HG02981 (cell line): ENCODE data around the gene TMEM150B.

Experiments
- ATAC-seq: cut with Tn5 transposase; IDR thresholded peaks from one replicate; pipeline ENCODE4 v1.9.1; 2021; ENCODE audit warnings: mild to moderate bottlenecking, moderate library complexity; ENCODE audit not compliant: unreplicated experiment

TMEM150B gene, protein sequence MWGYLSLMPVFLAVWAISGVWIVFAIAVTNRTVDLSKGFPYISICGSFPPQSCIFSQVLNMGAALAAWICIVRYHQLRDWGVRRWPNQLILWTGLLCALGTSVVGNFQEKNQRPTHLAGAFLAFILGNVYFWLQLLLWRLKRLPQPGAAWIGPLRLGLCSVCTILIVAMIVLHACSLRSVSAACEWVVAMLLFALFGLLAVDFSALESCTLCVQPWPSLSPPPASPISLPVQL

DNA sequence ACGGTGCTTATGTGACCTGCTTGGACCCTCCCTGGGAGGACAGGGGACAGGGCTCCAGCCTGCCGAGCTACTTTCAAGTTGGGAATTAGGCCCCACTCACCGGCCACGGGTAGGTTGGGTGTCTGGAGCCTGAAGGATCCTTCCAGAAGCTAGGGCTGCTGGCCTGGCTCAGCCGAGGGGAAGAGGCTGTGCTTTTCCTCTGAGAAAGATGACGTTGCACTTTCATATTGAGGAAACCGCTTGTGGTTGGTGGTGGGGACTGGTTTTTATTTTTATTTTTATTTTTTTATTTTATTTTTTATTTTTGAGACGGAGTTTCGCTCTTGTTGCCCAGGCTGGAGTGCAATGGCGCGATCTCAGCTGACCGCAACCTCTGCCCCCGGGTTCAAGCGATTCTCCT lies at the start of gene TMEM150B:
TMEM150B (minus strand) TSS at position 170 of the 400 bp plus-strand sequence. CDS start 4,305 bp downstream, outside the sequence.
- ATAC-seq, result no peak

DNA sequence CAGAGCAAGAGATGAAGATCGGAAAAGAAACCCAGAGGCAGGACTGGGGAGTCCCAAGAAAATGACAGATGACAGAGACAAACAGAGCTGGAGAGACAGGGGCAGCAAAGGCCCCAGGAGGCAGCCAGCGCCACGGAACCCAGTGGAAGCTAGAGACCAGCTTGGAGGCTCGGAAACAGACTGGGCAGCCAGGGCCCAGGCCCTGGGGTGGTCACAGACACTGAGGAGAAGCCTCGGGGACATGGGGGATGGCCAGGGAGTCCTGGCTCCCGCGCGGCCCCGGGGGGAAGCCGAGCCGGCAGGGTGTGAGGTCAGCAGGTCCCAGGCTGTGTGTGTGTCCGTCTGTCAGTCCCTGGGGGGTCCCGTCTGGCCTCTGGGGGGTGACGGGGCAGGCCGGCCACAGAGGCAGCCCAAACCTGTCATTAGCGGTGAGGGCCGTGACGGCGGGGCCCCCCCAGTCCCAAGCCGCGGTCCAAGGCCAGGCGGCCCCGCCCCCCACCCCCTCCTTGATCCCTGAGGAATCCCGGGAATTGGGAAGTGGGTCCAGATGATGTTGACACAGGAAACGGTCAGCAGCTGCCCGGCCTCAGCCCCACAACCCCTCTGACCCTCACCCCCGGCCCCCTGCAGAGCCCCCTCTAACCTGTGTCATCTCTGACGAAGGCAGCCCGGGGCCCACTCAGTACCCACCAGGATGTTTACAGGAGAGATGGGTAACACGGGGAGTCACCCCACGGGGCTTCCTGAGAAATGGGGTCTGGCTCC lies 49.0 kb upstream of the TMEM150B start:
- no peak for ATAC-seq

DNA sequence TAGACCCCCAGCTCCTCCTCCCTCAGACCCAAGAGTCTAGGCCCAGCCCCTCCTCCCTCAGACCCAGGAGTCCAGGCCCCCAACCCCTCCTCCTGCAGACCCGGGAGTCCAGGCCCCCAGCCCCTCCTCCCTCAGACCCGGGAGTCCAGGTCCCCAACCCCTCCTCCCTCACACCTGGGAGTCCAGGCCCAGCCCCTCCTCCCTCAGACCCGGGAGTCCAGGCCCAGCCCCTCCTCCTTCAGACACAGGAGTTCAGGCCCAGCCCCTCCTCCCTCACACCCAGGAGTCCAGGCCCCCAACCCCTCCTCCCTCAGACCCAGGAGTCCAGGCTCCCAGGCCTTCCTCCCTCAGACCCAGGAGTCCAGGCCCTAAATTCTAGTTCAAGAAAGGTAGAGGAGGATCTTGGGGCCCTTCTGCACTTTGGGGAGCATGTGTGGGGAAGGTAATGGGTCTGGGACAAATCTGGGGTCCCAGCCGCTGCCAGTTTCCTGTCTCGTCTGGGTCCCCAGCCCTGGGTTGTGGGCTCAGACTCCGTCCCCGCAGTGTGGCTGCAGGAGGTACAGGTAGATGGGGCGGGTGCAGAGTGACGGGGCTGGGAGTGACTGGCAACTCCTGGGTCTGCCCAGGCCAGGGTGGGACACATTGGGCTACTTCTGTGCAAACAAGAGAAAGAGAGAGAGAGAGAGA lies 48.3 kb upstream of the TMEM150B start:
- no peak for ATAC-seq

DNA sequence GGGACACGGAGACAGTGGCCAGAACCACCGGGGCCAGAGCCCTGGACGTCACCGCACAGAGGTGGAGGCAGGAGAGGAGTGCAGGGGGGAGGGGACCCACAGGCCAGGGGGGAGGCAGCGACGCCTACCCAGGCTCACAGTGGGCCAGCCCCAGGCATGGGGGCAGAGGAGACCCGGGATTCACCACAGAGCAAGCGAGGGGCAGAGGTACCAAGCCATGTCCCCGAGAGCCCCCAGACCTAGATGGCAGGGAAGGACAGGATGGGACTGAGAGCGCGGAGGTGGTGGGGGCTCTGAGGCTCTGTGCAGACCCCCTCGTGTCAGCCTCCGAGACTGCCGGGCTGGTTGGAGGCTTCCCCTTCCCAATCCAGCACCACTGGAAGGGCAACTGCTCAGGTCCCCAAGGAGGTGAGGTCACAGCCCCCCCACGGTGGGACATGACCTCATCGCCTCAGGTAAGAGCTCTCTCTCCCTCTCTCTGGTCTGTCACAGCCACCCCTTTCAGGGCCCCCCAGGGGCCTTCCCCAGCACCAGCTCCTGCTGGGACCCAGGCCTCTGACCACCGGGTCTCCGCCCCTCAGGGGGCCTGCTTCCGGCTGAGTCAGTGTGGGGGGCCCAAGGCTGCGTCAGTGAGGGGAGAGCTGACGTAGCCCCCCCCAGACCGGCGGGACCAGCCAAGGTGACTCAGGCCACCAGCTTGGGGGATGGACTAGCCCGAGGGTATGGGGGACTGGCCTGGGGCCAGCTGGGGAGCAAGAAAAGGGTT lies 47.4 kb upstream of the TMEM150B start:
- no peak for ATAC-seq

DNA sequence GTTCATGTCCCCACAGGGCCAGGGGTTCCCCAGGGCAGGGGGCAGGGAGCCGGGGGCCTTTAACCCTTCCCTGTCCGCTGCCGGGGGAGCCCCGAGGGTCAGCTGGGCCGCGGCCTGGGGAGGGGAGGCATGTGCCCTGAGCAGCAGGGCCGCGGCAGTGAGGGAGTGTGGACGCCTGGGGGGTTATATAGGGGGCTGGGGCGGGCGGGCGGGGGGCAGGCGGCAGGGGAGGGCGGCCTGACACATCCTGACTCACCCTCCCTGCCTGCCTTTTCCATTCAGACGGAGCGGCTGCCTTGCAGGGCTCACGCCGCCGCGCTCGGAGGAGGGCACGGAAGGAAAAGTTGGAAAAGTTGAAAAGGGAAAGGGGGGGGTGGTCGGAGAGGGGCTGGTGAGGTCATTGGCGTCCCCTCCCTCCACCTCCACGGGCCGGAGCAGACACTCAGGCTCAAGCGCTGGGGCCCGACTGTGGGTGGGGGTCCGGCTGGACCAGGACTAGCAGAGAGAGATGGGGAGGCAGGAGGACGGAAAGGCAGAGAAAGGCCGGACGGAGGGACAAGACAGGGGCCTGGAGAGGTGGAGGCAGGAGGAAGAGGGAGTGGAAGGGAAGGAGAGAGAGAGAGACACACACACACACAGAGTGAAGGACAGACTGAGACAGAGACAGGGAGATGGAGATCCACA lies 45.3 kb upstream of the TMEM150B start, which contains the start of gene IL11:
IL11 (minus strand) TSS at position 159 of the 684 bp plus-strand sequence; CDS start at position 6, 153 bp downstream.
- no peak for ATAC-seq

DNA sequence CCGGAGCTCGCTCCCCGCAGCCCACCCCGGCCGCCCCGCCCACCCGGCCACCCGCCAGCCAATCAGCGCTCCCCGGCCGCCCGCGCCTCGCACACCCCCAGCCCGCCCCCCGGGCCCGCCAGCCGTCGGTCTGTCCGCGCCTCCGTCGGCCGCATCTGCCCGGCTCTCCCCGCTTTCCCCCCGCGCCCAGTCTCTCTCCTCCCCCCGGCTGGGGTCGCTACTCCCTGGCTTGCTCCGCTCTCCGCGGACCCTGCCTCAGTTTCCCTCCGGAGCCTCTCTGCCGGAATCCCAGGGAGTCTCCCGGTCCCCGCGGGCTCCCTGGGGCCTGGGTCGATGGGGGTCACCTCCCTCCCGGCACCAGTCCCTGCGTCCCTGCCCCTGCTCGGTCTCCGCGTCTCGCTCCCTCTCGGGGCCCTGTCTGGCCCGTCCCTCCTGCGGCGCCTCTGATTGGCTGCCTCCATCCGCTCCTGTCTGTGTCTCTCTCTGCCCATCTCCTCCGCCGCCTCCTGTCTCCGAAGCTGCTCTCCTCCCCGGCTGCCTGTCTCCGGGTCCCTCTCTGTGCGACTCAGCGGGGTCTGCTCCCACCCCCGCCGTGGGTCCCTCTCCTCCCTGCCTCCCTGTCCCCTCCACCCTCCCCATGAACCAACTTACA lies 44.6 kb upstream of the TMEM150B start:
- ATAC-seq, result no peak

DNA sequence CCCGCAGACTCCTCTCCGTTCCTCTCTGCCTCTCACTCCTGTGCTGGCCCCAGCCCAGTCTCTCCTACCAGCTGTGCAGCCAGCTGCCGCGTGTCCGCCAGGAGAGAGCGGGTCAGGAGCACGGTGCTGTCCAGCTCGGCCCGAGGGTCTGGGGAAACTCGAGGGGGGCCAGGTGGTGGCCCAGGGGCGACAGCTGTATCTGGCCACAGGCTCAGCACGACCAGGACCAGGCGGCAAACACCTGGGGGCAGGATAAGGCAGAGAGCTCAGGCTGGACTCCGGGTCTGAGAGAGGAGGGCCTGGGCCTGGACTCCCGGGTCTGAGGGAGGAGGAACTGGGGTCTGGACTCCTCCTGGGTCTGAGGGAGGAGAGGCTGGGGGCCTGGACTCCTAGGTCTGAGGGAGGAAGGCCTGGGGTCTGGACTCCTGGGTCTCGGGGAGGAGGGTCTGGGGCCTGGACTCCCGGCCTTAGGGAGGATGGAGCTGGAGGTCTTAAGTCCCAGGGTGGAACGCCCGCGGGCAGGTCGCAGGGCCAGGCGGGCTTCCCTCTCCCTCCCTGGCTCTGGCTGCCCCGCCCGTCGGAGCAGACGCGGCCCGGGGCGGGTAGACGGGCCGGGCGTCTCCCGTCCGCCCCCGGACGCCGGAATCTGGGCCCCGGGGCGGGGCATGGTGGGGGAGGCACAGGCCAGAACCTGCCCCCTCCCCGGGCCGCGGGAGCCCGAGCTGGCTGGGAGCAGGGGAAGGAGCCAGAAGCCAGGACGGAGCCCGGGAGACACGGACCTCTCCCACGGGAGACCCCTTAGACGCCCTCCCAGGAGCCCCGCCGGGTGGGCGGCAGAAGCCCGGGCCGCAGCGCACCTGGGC lies 43.8 kb upstream of the TMEM150B start:
- ATAC-seq, result no peak

DNA sequence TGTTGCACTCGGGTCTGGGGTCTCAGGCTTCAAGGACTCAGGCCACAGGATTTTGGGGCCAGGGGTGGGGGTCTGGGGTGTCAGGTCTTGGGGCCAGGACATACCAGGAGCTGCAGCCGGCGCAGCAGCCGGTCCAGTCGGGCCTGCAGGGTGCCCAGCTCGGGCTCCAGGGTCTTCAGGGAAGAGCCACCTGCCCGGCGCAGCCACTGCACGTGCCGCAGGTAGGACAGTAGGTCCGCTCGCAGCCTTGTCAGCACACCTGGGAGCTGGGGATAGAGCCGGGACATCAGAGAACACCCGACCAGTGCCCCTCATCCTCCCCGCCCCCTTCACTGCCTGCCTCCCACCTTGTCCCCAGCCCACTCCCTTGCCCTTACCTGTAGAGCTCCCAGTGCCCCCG lies 43.0 kb upstream of the TMEM150B start:
- no peak for ATAC-seq

DNA sequence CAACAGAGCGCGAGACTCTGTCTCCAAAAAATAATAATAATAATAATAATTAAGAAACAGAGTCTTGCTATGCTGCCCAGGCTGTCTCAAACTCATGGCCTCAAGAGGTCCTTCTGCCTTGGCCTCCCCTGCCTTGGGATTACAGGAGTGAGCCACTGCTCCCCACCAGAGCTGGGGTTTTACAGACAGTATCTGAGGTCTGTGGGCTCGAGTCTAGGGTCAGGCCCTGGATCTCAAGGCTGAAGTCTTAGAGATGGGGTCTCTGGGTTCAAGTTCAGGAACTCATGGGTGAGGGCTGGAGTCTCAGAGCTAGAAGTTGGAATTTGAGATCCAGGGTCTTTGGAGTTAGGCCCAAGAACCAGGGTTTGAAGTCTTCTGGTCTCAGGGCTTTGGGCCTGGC lies 41.6 kb upstream of the TMEM150B start:
- no peak for ATAC-seq

DNA sequence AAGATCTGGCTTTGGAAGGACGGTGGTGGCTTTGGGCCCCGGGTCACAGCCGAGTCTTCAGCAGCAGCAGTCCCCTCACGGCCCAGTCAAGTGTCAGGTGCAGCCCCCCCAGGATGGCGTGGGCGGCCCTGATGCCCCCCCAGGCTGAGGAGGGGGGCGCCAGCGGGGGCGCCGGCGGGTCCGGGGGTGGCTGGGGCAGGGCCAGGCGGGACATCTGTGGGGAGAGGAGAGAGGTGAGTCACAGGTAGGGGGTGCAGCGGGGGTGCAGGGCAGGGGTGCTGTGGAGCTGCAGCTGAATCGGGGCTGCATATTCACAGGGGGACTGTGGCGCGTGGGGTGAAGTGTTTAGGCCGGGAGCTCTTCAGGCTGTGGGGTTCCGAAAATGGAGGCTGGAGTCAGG lies 40.8 kb upstream of the TMEM150B start:
- ATAC-seq, result no peak

DNA sequence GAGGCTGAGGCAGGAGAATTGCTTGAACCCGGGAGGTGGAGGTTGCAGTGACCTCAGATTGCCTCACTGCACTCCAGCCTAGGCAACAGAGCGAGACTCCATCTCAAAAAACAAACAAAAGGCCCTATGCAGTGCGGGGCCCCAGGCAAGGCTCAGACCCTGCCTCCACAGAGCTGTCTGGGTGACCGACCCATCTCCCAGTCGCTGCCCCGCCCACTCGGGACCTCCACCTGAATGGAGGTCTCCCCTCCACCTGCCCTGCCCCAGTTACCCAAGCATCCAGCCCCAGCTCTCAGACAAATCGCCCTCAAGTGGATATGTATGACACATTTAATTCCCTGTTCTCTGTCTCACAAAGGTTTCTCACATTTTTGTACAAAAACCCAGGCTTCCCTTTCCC lies 40.1 kb upstream of the TMEM150B start:
- no peak for ATAC-seq

DNA sequence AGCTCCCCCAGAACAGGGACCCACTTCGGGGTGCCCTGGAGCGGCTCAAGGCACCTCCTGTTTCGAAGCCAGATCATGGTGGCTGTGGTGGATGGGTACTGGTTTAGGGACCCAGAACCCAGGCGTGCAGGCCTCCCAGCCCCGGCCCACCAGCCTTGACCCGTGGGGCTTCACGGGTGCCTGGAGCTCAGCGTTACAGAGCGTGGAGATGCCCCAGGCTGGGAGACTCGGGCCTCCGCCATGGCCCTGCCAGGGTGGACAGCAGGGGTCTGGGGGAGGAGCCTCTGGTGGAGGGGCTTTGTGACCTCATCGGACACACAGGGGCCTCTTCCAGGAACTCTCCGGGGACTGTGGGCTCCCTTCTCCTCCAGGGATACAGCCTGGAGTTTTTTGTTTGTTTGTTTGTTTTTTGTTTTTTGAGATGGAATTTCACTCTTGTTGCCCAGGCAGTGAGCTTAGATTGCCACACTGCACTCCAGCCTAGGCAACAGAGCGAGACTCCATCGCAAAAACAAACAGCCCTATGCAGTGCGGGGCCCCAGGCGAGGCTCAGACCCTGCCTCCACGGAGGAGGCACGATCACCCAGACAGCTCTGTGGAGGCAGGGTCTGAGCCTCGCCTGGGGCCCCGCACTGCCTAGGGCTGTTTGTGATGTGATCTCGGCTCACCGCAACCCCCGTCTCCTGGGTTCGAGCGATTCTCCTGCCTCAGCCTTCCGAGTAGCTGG lies 38.0 kb upstream of the TMEM150B start, which contains the start of gene GARIN5B:
GARIN5B (minus strand) TSS at position 271 of the 727 bp plus-strand sequence; CDS start at position 77, 194 bp downstream.
- ATAC-seq, result no peak

DNA sequence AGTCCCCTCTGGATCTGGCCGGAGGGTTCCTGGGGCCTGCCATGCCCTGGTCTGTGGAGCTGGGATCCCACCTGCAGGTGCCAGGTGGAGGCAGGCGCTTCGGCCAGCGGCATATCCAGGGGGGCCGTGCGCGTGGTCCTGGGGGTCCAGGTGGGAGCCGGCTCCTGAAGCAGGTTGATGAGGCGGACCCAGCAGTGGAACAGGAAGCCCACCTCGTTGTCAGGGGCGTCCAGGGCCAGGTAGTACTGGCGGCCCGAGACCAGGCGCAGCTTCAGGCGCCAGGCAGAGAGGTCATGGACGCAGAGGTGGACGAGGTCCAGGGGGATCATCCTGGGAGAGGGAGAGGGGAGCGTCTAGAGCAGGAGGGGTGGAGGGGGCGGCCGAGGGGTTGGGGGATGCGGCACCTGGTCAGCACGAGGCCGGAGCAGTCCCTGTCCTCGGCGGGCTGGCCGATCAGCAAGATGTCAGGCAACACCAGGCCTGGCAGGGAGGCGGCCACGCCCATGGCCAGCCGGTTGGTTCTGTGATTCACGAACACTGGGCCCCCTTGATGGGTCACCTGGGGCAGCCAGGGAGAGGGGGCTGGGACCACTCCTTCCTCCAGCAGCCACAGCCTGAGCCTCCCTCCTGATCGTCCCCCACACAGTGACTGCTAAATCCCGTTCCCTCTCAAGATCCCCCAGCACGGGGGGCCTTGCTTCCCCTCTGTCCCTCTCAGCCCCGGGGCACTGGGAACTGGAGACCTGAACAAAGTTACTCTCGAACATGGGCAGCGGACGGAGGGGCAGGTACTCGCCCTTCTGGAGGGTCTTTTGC lies 37.2 kb upstream of the TMEM150B start:
- no peak for ATAC-seq

DNA sequence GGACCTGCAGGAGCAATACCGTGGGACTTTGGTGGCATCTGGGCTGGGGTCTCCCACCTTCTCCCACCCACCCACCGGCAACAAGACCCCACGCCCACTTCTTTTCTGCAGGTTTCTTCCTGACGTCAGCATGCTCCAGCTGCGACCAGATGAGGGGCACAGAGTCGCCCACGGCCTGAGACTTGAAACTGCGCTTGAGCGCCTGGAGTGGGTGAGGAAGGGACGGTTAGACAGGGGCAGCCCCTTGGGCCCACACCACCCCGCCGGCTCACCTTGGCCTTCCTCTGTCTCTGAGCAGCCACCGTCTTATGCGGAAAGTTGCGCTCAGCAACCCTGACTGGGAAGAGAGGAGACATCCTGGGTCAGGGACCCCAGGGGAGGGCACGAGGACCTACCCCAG lies 35.8 kb upstream of the TMEM150B start:
- no peak for ATAC-seq

DNA sequence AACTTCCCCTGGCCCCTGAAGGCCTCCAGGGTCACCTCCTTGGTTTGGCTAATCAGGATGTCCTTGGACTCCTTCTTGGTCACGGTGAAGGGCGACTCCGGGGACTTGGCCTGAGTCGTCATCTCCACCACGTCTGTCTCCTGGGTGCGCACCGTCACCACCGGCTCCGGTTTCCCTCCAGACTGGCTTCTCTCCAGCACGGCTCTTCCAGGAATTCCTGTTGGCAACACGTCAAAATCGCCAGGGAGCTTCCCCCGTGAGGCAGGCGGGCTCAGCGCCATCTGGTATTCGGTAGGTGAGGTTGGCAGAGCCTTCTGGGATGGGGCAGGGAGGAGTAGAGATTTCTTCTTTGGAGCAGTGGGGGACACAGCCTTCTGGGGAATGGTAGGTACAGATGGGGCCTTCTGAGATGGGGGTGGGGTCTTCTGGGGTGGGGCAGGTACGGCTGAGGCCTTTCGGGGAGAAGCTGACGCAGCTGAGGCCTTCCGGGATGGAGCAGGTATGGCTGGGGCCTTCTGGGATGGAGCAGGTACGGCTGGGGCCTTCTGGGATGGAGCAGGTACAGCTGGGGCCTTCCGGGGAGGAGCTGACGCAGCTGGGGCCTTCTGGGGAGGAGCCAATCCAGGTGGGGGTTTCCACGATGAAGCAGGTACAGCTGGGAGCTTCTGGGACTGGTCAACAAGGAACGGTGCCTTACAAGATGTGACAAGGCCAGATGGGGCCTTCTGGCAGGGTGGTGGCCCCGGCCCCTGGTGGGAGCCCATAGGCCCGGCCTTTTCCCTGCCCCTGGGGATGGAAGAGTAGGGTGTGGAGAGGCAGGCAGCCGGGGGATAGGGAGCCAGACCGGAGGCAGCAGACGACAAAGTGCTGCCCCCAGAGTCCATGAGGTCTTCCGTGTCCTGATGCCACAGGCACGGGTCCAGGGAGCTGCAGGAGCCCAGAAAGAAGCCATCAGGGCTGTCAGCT lies 34.1 kb upstream of the TMEM150B start:
- ATAC-seq, result no peak

DNA sequence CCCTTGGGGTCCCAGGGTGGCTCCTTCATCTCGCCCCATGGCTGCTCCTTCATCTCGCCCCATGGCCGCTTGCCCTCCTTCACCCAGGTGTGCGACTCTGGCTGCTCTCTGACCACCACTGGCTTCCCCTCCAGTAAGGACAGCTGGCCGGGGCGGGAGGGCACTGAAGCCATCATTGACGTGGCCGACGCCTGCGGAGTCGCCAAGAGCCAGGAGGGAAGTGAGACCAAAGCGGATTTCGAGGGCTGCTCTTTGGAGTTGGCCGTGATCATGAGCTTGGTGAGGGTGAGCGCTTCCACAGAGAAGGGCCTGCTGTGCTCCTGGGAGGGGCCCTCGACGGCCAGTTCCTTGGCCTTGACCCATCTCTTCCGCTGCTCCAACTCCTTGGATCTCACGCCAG lies 33.4 kb upstream of the TMEM150B start:
- ATAC-seq, result no peak
